GM12874 (cell line): ENCODE measurements around the gene GMPPA.

Experiments
- TF ChIP-seq, protein P1 (sequence below): IDR thresholded peaks from 2 replicates; pipeline ENCODE4 v1.5.1; 2011; ENCODE audit warnings: low read depth, mild to moderate bottlenecking, control low read depth, low read length, moderate library complexity; ENCODE audit not compliant: insufficient read depth

Gene GMPPA

DNA sequence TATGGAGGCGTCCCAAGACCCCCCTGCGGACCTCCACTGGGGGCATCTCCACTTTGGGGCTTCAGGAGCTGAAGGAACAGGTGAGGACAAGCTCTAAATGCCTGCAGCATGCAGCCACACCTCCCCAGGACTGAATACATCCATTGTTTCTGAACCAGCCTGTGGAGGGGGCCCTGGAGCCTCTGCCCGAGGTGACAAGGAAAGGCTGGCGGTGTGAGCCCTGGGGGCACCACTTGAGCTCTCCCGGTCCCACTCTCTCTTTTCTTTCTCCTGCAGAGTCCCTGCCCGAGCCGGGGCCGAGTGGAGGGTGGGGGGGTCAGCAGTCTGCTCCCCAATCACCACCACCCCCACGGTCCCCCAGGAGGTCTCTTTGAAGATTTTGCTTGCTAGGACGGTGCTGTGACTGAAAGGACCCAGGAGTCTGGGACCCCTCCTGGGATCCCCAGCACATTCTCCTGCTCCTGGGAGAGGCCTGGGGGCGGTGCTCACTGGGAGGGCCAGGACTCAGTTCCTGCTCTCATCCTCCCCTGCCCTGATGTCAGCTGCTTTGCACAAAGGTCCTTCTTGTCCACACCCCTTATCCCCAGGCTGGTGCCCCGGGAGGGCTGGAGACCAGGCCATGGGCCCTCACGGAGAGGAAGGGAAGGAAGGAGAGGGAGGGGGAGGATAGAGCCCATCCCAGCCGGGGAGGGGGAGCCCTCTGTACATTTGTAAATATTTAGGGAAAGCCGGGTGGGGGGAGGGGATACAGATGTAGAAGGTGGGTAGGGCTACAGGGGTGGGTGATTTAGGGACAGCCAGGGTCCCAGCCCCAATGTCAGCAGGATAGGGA lies 39.2 kb downstream of the GMPPA start:
- TF ChIP-seq, protein P1, sequence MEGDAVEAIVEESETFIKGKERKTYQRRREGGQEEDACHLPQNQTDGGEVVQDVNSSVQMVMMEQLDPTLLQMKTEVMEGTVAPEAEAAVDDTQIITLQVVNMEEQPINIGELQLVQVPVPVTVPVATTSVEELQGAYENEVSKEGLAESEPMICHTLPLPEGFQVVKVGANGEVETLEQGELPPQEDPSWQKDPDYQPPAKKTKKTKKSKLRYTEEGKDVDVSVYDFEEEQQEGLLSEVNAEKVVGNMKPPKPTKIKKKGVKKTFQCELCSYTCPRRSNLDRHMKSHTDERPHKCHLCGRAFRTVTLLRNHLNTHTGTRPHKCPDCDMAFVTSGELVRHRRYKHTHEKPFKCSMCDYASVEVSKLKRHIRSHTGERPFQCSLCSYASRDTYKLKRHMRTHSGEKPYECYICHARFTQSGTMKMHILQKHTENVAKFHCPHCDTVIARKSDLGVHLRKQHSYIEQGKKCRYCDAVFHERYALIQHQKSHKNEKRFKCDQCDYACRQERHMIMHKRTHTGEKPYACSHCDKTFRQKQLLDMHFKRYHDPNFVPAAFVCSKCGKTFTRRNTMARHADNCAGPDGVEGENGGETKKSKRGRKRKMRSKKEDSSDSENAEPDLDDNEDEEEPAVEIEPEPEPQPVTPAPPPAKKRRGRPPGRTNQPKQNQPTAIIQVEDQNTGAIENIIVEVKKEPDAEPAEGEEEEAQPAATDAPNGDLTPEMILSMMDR, result no peak

DNA sequence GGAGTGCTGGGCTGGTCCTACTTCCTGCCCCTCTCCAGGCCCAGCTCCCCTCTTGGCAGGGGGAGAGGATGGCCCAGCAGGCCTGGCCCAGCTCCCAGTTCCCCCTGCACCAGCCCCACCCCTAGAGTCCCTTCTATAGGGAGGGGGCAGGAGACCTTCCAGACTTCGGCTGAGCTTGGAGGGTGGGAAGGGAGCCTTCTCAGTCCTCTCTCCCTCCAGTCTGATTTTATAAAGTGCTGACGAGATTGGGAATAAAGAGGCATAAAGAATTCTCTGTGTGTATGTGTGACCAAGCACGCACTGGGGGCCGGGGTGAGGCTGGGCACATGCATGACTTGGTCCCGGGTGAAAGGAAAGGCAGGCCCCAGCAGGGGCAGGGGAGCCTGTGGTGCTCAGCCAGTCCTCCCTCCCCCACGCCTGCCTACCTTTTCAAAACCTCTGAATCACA lies 39.8 kb downstream of the GMPPA start:
- TF ChIP-seq, protein P1, result no peak

DNA sequence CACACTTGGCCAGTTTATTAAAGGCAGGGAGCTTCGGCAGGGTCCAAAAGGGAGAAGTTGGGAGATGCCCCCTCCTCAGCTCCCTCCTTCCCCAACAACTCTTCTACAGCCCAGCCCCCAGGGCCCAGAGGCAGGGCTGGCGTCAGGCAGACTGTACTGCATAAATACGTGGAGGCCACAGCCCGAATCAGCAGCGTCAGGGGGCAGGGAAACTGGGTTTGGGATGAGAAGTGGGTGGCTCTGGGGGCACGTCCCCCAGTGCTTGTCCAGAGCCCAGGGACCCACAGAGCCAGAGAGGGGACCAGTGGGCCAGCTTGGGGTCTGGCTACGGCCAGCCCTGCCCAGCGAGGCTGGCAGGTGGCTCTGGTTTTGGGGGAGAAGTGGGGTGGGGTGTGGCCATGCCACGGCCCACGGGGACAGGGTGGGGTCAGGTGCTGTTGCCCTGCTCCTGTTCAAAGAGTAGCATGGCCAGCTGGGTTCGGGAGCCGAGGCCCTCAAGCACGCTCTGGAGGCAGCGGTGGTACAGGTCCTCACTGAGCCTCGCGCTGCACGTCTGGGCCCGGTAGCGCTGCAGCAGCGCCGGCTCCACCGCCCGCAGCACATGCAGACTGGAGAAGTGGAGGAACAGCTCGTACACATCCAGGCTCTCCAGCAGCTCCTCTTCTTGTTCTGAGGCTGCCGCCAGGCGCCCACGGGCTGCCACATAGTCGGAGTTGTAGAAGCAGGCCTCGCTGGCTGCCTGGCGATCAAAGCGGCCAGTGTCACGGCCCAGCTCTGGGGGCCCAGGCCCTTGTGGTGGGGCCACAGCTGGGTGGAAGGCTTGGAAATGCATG lies 40.5 kb downstream of the GMPPA start:
- TF ChIP-seq, protein P1, result no peak

DNA sequence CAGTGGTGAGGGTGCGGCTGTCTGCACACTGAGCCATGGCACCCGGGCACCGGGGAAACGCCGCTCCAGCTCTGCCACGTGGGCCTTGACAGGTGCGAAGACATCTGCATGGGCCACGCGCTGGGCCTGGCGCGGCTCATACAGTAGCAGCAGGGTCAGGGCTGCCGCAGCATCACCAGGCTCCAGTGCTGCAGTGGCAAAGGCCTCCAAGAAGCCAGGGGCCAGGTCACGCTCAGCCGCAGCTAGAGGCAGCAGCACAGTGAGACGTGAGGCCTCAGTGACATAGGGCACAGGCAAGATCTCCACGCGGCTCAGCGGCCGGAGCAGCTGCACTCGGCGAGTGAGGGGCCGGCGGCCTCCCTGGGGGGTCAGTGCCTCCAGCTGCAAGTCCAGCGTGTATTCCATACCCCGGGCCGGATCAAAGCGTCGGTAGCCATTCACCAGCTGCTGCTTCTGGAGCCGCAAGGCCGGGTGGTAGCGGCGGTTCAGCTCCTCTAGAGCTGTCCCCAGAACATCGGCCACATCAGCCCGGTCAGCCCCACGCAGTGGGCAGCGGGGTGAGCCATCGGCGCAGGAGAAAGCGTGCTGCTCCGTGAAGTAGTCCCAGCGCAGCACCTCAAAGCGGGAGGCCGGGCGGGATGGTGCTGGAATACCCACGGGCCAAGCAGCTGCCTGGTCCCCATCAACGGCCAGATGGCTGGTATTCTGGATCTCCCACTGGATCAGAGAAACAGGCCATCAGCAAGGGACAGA lies 41.4 kb downstream of the GMPPA start:
- TF ChIP-seq, protein P1, result no peak

DNA sequence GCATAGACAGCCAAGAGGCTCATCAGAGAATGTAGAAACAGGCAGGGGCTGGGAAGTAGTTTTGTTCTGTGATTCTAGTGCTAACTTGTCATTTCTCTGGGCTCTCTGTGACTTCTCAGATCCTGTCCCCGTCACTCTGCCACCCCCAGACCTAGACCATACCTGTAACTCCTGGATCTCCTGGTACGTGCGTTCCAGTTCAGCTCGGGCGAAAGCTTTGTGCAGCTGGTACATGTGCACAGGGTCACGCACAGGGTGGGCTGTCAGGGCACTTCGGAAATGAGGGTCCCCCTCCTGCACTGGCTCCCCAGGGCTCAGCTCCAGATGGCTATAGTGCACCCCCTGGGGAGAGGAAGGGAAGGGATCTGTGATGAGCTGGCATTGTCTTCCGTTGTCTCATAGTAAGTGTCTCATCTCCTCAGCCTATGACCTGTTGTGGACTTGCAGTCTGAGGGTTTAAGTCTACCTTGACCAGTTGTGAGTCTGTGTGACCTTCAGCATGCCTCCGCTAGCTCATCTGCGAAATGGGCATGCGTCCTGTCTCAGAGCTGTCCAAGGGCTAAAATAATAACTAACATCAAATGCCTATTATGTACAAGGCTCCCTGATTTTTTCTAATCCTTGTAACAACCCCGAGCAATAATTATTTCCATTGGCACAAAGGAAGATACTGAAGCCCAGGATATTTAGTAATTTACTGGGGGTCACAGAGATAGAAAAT lies 42.3 kb downstream of the GMPPA start:
- TF ChIP-seq, protein P1, result no peak

DNA sequence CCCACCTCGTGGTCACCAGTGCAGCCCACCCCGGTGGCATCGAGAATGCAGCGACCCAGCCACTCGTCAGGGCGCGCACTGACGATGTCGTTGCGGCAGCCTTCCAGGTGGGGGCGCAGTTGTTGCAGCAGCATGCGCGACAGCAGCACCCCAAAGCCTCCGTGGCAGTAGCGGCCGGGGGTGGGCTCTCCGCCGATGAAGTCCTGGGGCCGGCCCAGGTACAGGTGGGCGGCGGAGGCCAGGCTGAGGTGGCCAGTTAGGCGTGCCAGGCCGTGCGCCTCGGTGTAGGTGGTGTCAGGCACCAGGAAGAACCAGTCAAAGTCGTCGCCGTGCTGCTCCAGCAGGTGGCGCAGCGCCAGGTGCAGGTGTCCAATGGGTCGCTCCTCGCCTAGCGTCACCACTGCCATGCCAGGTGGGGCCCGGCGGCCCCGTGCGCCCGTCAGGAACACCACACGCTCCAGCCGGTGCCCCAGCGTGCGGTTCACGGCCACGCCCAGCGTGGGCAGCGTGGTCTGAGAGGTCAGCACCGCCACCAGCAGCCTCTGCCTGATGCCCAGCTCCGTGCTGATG lies 43.0 kb downstream of the GMPPA start:
- TF ChIP-seq, protein P1, result peak; percentile 90
